Measurements from ENCODE around the gene NMNAT1.
A peak's percentile ranks its signal among the peaks of the same experiment; 100 is the strongest.
"Not testable (repeated sequence)": the region's sequence is repeated elsewhere in the genome, so short reads cannot be mapped to it uniquely, and the experiment has no call there.

Gene NMNAT1

DNA sequence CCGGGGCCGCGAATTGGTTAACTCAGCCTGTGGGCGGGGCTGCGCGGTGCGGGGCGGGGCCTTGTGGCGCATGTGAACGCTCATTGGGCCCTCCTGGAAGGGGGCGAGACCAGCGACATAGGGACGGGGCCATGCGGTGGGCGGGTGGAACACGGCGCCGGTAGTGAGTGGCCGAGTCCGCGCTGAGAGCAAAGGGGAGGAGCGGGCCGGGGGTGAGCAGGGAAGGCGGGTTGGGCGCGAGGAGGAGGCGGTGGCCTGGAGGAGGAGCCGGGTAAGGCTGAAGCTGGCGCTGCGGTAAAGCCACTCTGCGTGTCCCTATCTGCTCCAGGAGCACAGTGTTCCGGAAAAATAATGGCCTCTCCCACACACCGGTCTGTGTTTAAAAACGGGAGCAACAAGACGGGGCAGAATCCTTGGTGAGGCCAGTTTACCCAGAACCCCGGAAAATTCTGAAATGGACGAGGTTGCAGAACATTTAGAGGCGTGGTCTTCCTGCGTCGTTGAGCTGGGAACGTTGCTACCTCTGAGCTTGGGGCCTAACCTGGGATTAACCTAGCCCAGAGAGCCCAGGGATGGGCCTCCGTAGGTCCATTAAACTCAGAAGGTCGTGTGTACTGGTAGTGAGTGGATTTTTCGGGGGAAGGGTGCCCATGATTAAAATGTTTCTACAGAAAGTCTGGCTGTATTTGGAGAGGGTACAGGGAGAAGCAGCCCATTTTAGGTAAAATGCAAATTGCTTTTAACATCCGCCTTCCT lies 32.7 kb upstream of the NMNAT1 start:
- H3K4me1 Mint-ChIP-seq (ENCODE audit: low read depth): peaks cover 17% of the 10 kb centered on the region
- no peaks in the 10 kb centered on the region for H3K36me3 Mint-ChIP-seq (ENCODE audit: low read depth)

DNA sequence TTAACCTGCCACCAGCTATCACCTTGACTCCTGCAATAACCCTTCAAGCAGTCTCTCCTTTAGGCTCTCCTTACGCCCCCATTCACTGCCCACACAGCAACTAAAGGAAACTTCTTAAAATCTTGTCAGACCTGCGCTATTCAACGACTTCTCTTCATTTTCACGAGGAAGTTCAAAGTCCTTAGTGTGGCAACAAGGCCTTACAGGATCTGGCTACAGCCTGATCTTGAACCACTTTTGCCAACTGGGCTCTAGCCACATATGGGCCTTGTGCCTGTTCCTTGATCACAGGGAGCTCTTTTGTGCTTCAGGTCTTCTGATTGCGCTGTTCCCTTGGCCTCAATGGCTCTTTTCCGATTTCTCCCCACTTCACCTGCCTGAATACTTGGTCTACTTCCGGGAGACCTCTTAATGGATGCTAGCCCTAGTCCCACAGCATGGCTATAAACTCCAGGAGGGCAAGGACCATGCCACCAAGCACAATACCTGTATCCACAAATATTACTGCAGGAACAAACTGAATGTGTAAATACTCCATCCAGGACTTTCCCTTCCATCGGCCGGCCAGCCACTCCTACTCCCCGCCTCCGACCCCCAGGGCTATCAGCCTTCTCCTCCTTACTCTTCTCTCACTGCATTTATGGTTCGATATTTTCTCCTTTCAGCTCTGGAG lies 30.9 kb upstream of the NMNAT1 start:
- Mint-ChIP-seq H3K4me1 (ENCODE audit: low read depth) (peaks cover 17% of the 10 kb centered on the region), H3K27me3 (ENCODE audit: low read depth) (peaks cover 7% of the 10 kb centered on the region), H3K36me3 (ENCODE audit: low read depth) (no peaks in the 10 kb centered on the region), H3K9me3 (no peaks in the 10 kb centered on the region), H3K4me3 (peak overlapping the region; percentile 29), H3K27ac (peak overlapping the region; percentile 18)

More for the DNA sequence above, 32.7 kb upstream of the NMNAT1 start:
- Mint-ChIP-seq H3K9me3 (no peaks in the 10 kb centered on the region), H3K27ac (peak overlapping the region; percentile 96), H3K27me3 (ENCODE audit: low read depth) (peaks cover 4% of the 10 kb centered on the region), H3K4me3 (peak overlapping the region; percentile 90)

DNA sequence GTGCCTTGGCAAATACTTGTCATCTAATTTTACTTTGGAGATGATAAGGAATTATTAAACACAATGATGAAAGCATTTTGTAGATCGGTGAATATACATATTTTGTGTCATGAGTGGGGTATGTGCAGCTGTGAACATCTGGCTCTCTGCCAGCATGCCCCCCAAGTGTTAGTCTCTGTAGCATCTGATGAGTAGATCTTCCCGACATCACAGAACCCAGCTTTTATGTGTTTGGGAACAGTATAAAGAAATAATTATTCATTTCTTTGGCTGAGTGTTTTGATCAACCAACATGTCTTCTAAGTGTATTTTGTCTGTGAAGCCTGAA lies 28.7 kb upstream of the NMNAT1 start:
- no peaks in the 10 kb centered on the region for H3K36me3 Mint-ChIP-seq (ENCODE audit: low read depth)
- H3K27me3 Mint-ChIP-seq (ENCODE audit: low read depth): peaks cover 15% of the 10 kb centered on the region
- peaks cover 7% of the 10 kb centered on the region for H3K4me1 Mint-ChIP-seq (ENCODE audit: low read depth)
- no peak overlapping the region for H3K27ac Mint-ChIP-seq
- no peaks in the 10 kb centered on the region for H3K9me3 Mint-ChIP-seq
- H3K4me3 Mint-ChIP-seq: no peak overlapping the region

DNA sequence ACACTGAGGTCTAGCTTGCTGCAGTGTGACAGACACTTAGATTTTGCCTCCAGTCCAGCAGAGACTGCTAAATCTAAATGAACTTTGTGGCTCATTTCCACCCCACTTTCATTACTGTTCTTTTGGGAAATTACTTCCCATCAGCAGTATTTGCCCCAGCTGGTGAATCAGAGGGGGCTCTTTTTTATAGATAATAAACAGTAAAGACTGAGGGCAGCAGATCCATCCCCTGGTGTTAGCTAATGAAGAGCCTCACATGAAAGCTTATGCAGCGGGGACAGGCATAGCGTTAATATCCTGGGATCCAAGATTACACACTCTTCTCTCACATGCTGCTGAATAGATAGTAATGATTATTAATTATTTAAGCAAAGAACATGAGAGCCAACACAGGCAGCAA lies 26.8 kb upstream of the NMNAT1 start:
- H3K4me3 Mint-ChIP-seq: no peak overlapping the region
- no peak overlapping the region for H3K27ac Mint-ChIP-seq
- H3K27me3 Mint-ChIP-seq (ENCODE audit: low read depth): peaks cover 15% of the 10 kb centered on the region
- H3K4me1 Mint-ChIP-seq (ENCODE audit: low read depth): peaks cover 4% of the 10 kb centered on the region
- no peaks in the 10 kb centered on the region for H3K9me3 Mint-ChIP-seq
- H3K36me3 Mint-ChIP-seq (ENCODE audit: low read depth): no peaks in the 10 kb centered on the region

DNA sequence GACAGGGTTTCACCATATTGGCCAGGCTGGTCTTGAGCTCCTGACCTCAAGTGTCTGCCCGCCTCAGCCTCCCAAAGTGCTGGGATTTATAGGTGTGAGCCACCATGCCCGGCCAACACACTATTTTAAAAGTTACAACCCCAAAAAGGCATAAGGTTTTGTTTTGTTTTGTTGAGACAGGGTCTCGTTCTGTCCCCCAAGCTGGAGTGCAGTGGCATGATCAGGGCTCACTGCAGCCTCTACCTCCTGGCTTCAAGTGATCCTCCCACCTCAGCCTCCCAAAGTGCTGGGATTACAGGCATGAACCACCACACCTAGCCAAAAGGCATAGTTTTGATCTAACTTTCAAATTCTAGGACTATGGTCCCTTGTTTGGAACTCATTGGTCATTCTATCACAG lies 25.8 kb upstream of the NMNAT1 start:
- not testable (repeated sequence) for H3K4me3 Mint-ChIP-seq; H3K36me3 Mint-ChIP-seq (ENCODE audit: low read depth); H3K4me1 Mint-ChIP-seq (ENCODE audit: low read depth); H3K27ac Mint-ChIP-seq; H3K9me3 Mint-ChIP-seq
- peaks cover 15% of the 10 kb centered on the region for H3K27me3 Mint-ChIP-seq (ENCODE audit: low read depth)

DNA sequence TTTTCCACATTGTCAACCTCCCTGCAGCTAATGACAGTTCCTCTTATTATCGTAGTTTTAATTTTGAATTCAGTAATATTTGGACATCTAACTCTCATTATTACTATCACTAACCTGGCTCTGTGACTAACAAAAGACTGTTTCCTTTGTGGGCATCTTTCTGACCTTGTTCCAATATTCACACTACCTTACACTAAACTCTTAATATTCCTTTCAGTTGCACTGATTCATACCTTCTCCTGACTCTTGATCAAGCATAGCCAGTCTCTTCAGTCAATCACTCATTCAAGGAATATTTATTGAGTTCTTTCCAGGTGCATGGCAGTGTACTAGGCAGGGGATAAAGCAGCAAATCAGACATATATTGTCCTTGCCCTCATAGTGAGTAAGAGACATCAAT lies 25.4 kb upstream of the NMNAT1 start:
- H3K4me3 Mint-ChIP-seq: no peak overlapping the region
- H3K27me3 Mint-ChIP-seq (ENCODE audit: low read depth): peaks cover 15% of the 10 kb centered on the region
- H3K4me1 Mint-ChIP-seq (ENCODE audit: low read depth): no peaks in the 10 kb centered on the region
- H3K27ac Mint-ChIP-seq: no peak overlapping the region
- H3K36me3 Mint-ChIP-seq (ENCODE audit: low read depth): no peaks in the 10 kb centered on the region
- no peaks in the 10 kb centered on the region for H3K9me3 Mint-ChIP-seq

DNA sequence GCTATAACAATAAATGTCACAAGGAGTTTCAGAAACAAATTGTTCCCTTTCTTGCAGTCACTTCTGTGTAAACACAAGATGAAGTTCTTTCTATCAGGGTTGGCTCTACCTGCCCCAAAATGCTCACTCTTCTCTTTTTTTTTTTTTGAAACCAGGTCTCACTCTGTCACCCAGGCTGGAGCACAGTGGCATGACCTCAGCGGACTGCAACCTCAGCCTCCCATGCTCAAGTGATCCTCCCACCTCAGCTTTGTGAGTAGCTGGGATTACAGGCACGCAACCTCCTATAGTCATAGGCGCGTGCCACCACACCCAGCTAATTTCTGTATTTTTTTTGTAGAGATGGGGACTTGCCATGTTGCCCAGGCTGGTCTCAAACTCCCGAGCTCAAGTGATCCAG lies 22.7 kb upstream of the NMNAT1 start:
- no peaks in the 10 kb centered on the region for H3K36me3 Mint-ChIP-seq (ENCODE audit: low read depth)
- peaks cover 11% of the 10 kb centered on the region for H3K27me3 Mint-ChIP-seq (ENCODE audit: low read depth)
- no peaks in the 10 kb centered on the region for H3K9me3 Mint-ChIP-seq
- no peak overlapping the region for H3K4me3 Mint-ChIP-seq
- no peak overlapping the region for H3K27ac Mint-ChIP-seq
- H3K4me1 Mint-ChIP-seq (ENCODE audit: low read depth): no peaks in the 10 kb centered on the region

DNA sequence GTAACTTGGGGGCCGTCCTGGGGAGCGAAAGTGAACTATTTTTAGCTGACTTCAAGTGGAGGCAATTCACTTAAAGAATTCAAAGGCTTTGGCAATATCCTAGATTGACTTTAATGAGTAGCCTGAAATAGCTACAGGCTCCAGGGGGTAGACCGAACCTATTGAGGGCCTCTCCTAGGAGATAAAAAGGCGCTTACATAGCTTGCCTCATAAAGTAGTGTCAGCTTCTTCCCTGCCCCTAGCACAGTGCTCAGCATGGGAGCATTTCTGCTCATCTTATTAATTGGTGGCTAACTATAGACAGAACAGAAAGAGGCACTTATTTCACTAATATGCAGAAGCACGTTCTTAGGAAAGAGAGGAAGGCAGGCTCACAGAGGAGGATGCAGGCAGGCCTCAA lies 20.9 kb upstream of the NMNAT1 start:
- Mint-ChIP-seq H3K4me3 (no peak overlapping the region), H3K4me1 (ENCODE audit: low read depth) (peaks cover 1% of the 10 kb centered on the region), H3K27me3 (ENCODE audit: low read depth) (peaks cover 8% of the 10 kb centered on the region), H3K27ac (no peak overlapping the region), H3K9me3 (no peaks in the 10 kb centered on the region), H3K36me3 (ENCODE audit: low read depth) (peaks cover 3% of the 10 kb centered on the region)

DNA sequence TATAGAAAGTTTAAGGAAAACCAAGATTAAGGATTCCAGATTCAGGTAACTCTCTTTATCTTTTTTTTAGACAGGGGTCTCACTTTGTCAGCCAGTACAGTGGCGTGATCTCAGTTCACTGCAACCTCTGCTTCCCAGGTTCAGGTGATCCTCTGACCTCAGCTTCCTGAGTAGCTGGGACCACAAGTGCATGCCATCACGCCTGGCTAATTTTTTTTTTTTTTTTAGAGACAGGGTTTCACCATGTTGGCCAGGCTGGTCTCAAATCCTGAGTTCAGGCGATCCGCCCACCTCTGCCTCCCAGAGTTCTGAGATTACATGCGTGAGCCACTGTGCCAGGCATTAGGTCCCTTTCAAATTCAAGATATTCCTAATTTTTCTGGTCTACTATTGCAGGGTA lies 16.0 kb upstream of the NMNAT1 start:
- Mint-ChIP-seq H3K27ac (no peak overlapping the region), H3K36me3 (ENCODE audit: low read depth) (peaks cover 14% of the 10 kb centered on the region), H3K4me3 (no peak overlapping the region), H3K27me3 (ENCODE audit: low read depth) (no peaks in the 10 kb centered on the region), H3K9me3 (no peaks in the 10 kb centered on the region), H3K4me1 (ENCODE audit: low read depth) (peaks cover 1% of the 10 kb centered on the region)

DNA sequence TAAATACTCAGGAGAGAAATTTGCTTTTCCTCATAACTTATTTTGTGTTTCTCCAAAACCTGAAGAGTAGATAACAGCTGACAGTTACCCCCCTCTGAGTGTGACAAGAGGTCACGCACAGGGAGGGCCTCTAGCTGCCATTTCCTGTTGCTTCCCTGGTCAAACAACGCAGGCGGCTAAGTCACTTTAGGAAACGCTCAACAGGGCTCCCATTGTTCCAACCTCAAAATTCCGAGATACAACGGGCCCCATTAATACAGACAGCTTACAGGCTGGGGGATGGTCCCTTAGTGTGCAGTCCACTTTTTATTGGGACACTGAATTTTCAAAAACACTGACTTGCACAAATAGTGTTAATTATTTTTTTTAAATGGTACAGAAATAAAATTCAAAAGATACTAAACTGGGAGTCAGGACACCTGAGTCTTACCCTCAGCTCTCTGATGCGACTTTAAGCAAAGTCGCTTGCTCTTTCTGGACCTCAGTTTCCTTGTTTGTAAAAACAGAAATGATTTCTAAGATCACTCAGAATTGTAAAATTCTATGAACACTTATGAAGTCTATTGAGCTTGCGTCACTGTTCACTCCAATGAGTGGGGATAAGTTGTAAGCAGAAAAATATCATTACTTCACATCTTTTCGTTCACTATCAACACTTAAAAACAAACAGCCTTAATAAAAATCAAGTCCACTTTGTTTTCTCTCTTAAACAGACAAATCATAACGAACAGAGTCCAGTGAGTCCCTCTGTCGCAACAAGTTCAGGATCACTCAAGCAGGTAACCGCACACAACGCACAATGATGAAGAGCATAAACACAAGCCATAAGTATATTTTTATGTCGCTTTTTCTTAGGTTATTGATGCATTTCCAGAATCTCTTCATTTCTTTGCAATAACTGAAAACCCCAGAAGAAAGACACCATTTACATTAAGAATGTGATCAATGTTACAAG lies 13.6 kb upstream of the NMNAT1 start:
- Mint-ChIP-seq H3K9me3 (no peaks in the 10 kb centered on the region), H3K27me3 (ENCODE audit: low read depth) (no peaks in the 10 kb centered on the region), H3K36me3 (ENCODE audit: low read depth) (peaks cover 23% of the 10 kb centered on the region), H3K4me3 (no peak overlapping the region), H3K27ac (no peak overlapping the region), H3K4me1 (ENCODE audit: low read depth) (peaks cover 1% of the 10 kb centered on the region)

DNA sequence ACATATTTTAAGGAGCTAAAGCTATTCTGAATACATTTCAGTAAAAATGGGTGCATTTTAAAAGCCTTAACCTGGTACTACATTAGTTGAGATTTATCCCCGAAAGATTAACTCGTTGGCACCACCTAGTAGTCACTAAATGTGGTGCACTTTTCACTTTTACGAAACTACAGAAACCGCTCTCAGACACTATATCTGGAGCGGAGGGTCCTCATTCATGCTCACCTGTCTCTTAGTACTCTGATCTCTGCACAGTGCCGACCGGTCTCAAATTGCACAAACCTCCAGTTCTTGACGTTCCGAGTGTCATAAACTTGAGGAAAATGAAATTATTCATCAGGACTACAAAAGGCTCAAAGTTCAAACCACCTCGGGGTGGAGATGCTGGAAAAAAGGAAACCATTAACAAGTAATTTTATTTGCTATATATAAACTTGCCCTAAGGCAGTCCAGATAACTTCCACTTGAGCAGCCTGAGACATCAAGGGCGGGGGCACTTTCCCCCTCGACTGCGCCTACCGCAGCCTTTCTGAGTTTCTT lies 806 bp upstream of the NMNAT1 start:
- peaks cover 8% of the 10 kb centered on the region for H3K36me3 Mint-ChIP-seq (ENCODE audit: low read depth)
- H3K4me3 Mint-ChIP-seq: peak overlapping the region; percentile 99
- peaks cover 8% of the 10 kb centered on the region for H3K4me1 Mint-ChIP-seq (ENCODE audit: low read depth)
- H3K27ac Mint-ChIP-seq: peak overlapping the region; percentile 97
- H3K27me3 Mint-ChIP-seq (ENCODE audit: low read depth): no peaks in the 10 kb centered on the region
- H3K9me3 Mint-ChIP-seq: no peaks in the 10 kb centered on the region

DNA sequence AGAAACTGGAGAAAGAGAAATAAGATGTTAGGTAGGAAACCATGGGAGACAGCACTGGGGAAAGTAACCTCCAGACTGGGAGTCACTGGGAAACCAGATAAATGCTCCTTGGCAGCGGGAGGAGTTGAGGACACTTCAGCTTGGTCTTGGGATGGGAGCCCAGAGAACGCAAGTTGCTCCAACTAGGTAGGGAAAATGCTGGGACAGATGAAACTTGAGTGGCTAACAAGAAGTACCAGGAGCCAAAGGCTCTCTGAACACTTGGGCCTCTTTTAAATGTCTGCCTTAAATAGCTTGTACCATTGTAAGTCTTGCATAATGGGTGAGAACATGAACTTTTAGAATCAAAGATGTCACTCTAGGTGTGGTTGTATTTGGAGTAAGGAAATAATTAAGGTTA lies 3.0 kb downstream of the NMNAT1 start:
- peaks cover 5% of the 10 kb centered on the region for H3K36me3 Mint-ChIP-seq (ENCODE audit: low read depth)
- peaks cover 14% of the 10 kb centered on the region for H3K4me1 Mint-ChIP-seq (ENCODE audit: low read depth)
- no peak overlapping the region for H3K4me3 Mint-ChIP-seq
- H3K27ac Mint-ChIP-seq: no peak overlapping the region
- no peaks in the 10 kb centered on the region for H3K9me3 Mint-ChIP-seq
- H3K27me3 Mint-ChIP-seq (ENCODE audit: low read depth): no peaks in the 10 kb centered on the region

DNA sequence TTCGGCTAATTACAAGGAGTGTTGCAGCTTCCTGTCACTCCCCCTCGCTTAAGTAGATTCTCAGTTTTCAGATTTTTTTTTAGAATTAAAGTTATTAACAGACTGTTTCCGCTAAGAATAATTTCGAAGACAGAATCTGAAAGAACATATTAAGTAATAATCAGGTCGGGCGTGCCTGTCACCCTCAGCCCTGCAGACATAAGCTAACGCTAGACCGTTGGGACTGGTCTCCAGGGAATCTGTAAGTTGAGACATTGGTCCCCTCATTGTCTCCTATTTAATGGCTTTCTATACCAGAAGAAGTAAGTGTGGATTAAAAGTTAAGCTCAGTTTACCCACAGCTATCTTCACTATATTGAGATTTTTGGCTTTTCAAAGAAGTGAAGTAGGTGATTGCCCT lies 14.5 kb downstream of the NMNAT1 start:
- no peaks in the 10 kb centered on the region for H3K27me3 Mint-ChIP-seq (ENCODE audit: low read depth)
- no peak overlapping the region for H3K4me3 Mint-ChIP-seq
- no peaks in the 10 kb centered on the region for H3K9me3 Mint-ChIP-seq
- no peaks in the 10 kb centered on the region for H3K36me3 Mint-ChIP-seq (ENCODE audit: low read depth)
- no peak overlapping the region for H3K27ac Mint-ChIP-seq
- H3K4me1 Mint-ChIP-seq (ENCODE audit: low read depth): no peaks in the 10 kb centered on the region

DNA sequence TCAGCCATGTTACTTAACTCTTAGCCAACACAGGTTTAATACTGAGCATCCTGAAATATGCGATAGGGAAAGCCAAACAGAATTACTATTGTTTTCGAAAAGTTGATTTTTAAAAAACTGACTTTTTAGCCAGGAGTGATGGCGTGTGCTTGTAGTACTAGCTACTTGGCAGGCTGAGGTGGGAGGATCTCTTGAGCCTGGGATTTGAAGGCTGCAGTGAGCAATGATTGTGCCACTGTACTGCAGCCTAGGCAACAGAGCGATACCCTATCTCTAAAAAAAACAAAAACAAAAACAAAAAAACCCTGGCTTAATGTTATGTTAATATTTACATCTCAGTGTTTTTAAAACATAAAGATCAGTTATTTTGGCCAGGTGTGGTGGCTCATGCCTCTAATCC lies 16.7 kb downstream of the NMNAT1 start:
- Mint-ChIP-seq H3K27me3 (ENCODE audit: low read depth) (no peaks in the 10 kb centered on the region), H3K27ac (no peak overlapping the region)

More for the DNA sequence above, 16.7 kb downstream of the NMNAT1 start:
- H3K9me3 Mint-ChIP-seq: no peaks in the 10 kb centered on the region
- no peak overlapping the region for H3K4me3 Mint-ChIP-seq
- H3K36me3 Mint-ChIP-seq (ENCODE audit: low read depth): no peaks in the 10 kb centered on the region
- no peaks in the 10 kb centered on the region for H3K4me1 Mint-ChIP-seq (ENCODE audit: low read depth)

All from T-helper 1 cell treated with Interleukin-12 subunit alpha and Interleukin-12 subunit beta and Interleukin-4 antibody, amounts not matched to agents 30 μg/mL and 1 μg/mL, for 36 hours (primary cell).